Mammary epithelial cell (primary cell): ENCODE measurements around the gene TSPEAR.

ENCODE experiments used
- EZH2 ChIP-seq: IDR thresholded peaks from 2 replicates; pipeline ENCODE4 v1.6.1; 2012; ENCODE audit warnings: low read length, inconsistent platforms, borderline replicate concordance
- TF ChIP-seq, protein P1 (sequence below), 2 donors: IDR thresholded peaks in 1 of 2; conservative IDR thresholded peaks in 1 of 2; 2 replicates each; pipeline ENCODE4 v1.5.1; 2011 to 2012; ENCODE audit warnings: inconsistent platforms in 2 of 2, low read length in 2 of 2, mild to moderate bottlenecking in 2 of 2, control low read depth in 1 of 2, low read depth in 1 of 2; ENCODE audit not compliant: insufficient read depth in 1 of 2; ENCODE audit errors: extremely low read depth in 1 of 2

DNA sequence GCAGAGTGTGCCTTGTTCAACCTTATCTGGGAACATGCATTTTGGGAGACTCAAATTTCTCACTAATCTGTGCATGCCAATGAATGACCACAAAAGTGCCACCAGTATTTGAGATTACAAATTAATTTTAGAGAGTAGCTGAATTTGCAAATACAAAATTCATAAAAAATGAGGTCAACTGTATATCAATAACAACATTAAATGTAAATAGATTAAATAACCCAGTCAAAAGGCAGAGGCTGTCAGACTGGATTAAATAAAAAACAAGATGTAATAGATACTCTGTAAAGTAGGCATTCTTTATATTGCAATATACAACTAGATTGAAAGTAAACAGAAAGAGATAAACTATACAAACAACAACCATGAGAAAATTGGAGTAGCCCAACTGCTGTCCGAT lies 147.3 kb downstream of the TSPEAR start:
- TF ChIP-seq, protein P1, sequence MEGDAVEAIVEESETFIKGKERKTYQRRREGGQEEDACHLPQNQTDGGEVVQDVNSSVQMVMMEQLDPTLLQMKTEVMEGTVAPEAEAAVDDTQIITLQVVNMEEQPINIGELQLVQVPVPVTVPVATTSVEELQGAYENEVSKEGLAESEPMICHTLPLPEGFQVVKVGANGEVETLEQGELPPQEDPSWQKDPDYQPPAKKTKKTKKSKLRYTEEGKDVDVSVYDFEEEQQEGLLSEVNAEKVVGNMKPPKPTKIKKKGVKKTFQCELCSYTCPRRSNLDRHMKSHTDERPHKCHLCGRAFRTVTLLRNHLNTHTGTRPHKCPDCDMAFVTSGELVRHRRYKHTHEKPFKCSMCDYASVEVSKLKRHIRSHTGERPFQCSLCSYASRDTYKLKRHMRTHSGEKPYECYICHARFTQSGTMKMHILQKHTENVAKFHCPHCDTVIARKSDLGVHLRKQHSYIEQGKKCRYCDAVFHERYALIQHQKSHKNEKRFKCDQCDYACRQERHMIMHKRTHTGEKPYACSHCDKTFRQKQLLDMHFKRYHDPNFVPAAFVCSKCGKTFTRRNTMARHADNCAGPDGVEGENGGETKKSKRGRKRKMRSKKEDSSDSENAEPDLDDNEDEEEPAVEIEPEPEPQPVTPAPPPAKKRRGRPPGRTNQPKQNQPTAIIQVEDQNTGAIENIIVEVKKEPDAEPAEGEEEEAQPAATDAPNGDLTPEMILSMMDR (conservative IDR thresholded peaks at IDR 0.05 in 1 of 2, IDR thresholded peaks at IDR 0.05 in 1 of 2; ENCODE audit: extremely low read depth in 1 of 2, insufficient read depth in 1 of 2, low read depth in 1 of 2, low read length in 2 of 2): no peak
- no peak for TF ChIP-seq EZH2
